Colonic mucosa (tissue), 4 donors: ENCODE measurements around the gene PAGR1. TPM values are rescaled to one million over a fixed set of nuclear protein-coding genes. Genes with fewer than 3 reads are reported as not detected.

Source experiments
- DNase-seq: peaks from one replicate; pipeline ENCODE4 v3.0.0-alpha.2; 2020
- H3K27ac ChIP-seq: fragments of 200-600 bp; one replicate; pipeline ENCODE4 v1.8.0; 2021
- H3K27me3 ChIP-seq: fragments of 200-600 bp; one replicate; pipeline ENCODE4 v1.8.0; 2021
- H3K36me3 ChIP-seq: fragments of 200-600 bp; one replicate; pipeline ENCODE4 v1.8.0; 2021
- H3K4me1 ChIP-seq: fragments of 200-600 bp; one replicate; pipeline ENCODE4 v1.8.0; 2021; ENCODE audit warnings: mild to moderate bottlenecking
- H3K4me3 ChIP-seq: fragments of 200-600 bp; one replicate; pipeline ENCODE4 v1.8.0; 2021
- H3K9ac ChIP-seq, 2 donors: one replicate each; pipeline ENCODE4 v1.7.0; 2013; ENCODE audit warnings: control low read depth in 2 of 2, low read depth in 2 of 2, low read length in 2 of 2
- H3K9me3 ChIP-seq: fragments of 200-600 bp; one replicate; pipeline ENCODE4 v1.8.0; 2021
- CTCF ChIP-seq: fragments of 200-600 bp; IDR thresholded peaks from one replicate; pipeline ENCODE4 v1.8.0; 2022; ENCODE audit warnings: antibody characterized with exemption, mild to moderate bottlenecking
- intact Hi-C: fragments of 100-400 bp; cut with DNase I; formaldehyde crosslinking; loops from one replicate; pipeline ENCODE4 v1.14.1; 2022
- total RNA-seq, 2 donors: library from RNA; stranded (reverse); fragmentation: NEBNext Ultra II Directional in 1 of 2; extraction: Animal tissue kit (Norgen Biotek cat#: 25700) in 1 of 2; gene quantifications; one replicate each; pipeline ENCODE4 v1.2.1, GENCODE V29; 2021
- donor health status: healthy.
- donor health status: DM: no; HTN: no; CAD: no.
- donor health status: DM: no; HTN: no; CAD: no.

PAGR1 gene
- total RNA-seq, 2 donors from 2014 or later, result 16.0 to 45.0 TPM

- H3K36me3 ChIP-seq, result peaks cover 57% of the 10 kb centered on the region
These were observed 20.0 kb downstream of the PAGR1 start for GRCh38 chr16:29835926-29836325.

GRCh38 chr16:29836623-29837022, 20.7 kb downstream of the PAGR1 start:
- Histone ChIP-seq H3K9ac (no peak overlapping the region), H3K27me3 (no peaks in the 10 kb centered on the region), H3K36me3 (peaks cover 60% of the 10 kb centered on the region), H3K27ac (no peak overlapping the region), H3K4me1 (no peaks in the 10 kb centered on the region), H3K9me3 (no peaks in the 10 kb centered on the region), H3K4me3 (no peak overlapping the region)
- DNase-seq, result no peak
- TF ChIP-seq CTCF, result no peak
- intact Hi-C loops, result loop anchor here (2.0 kb wide), 1 partner anchor 14 kb away; no protein-coding TSS in a partner anchor

More at GRCh38 chr16:29835926-29836325, 20.0 kb downstream of the PAGR1 start:
- TF ChIP-seq CTCF, result no peak
- intact Hi-C loops, result loop anchor here (2.0 kb wide), 1 partner anchor 15 kb away; no protein-coding TSS in a partner anchor
- Histone ChIP-seq H3K27ac (no peak overlapping the region), H3K27me3 (no peaks in the 10 kb centered on the region), H3K4me3 (no peak overlapping the region), H3K9me3 (no peaks in the 10 kb centered on the region), H3K4me1 (no peaks in the 10 kb centered on the region), H3K9ac (no peak overlapping the region)
- DNase-seq, result no peak

- no peak for DNase-seq
These were observed 21.9 kb downstream of the PAGR1 start for GRCh38 chr16:29837841-29838240.

GRCh38 chr16:29839822-29840221, 23.9 kb downstream of the PAGR1 start:
- Histone ChIP-seq H3K4me1 (no peaks in the 10 kb centered on the region), H3K9ac (no peak overlapping the region), H3K36me3 (peaks cover 62% of the 10 kb centered on the region), H3K27me3 (no peaks in the 10 kb centered on the region), H3K4me3 (no peak overlapping the region), H3K9me3 (no peaks in the 10 kb centered on the region), H3K27ac (no peak overlapping the region)
- DNase-seq, result no peak
- intact Hi-C loops, result no loop called here
- no peak for TF ChIP-seq CTCF

More at GRCh38 chr16:29837841-29838240, 21.9 kb downstream of the PAGR1 start:
- no peak for TF ChIP-seq CTCF
- intact Hi-C loops, result loop anchor here (2.0 kb wide), 1 partner anchor 13 kb away; no protein-coding TSS in a partner anchor
- Histone ChIP-seq H3K9me3 (no peaks in the 10 kb centered on the region), H3K4me1 (no peaks in the 10 kb centered on the region), H3K4me3 (no peak overlapping the region), H3K27ac (no peak overlapping the region), H3K9ac (no peak overlapping the region), H3K27me3 (no peaks in the 10 kb centered on the region), H3K36me3 (peaks cover 66% of the 10 kb centered on the region)

- Histone ChIP-seq H3K27me3 (no peaks in the 10 kb centered on the region), H3K9me3 (no peaks in the 10 kb centered on the region), H3K27ac (no peak overlapping the region), H3K4me1 (no peaks in the 10 kb centered on the region), H3K36me3 (peaks cover 66% of the 10 kb centered on the region), H3K4me3 (no peak overlapping the region), H3K9ac (no peak overlapping the region)
- DNase-seq, result no peak
- no peak for TF ChIP-seq CTCF
- intact Hi-C loops, result no loop called here
These were observed 24.3 kb downstream of the PAGR1 start for GRCh38 chr16:29840240-29840639.
